Testis (tissue), 2 donors: ENCODE results near the gene WNK1.

Experiments
- CTCF ChIP-seq, 3 experiments: fragments of 450-650 bp in 2 of 3; fragments of 200-600 bp in 1 of 3; sonication (generic) in 1 of 3; IDR thresholded peaks; one replicate each; pipeline ENCODE4 v1.5.1; 2016 to 2019; ENCODE audit warnings: antibody characterized with exemption in 3 of 3, mild to moderate bottlenecking in 2 of 3, moderate library complexity in 1 of 3
- POLR2A ChIP-seq: fragments of 450-650 bp; IDR thresholded peaks from one replicate; pipeline ENCODE4 v1.6.1; 2017; ENCODE audit warnings: antibody characterized with exemption, mild to moderate bottlenecking, moderate library complexity

GRCh38 chr12:788288-788687, 35.9 kb downstream of the WNK1 start:
- TF ChIP-seq POLR2A = no peak
- no peak for TF ChIP-seq CTCF (IDR thresholded peaks at IDR 0.05)
